ENCODE data around the gene BTBD9.

BTBD9 gene

GRCh38 chr6:38450717-38451116, 189.0 kb downstream of the BTBD9 start:
- Histone ChIP-seq H3K4me3 (ENCODE audit: insufficient read length, low read depth) (no peak overlapping the region), H3K9me3 (ENCODE audit: insufficient read depth, low read length) (no peaks in the 10 kb centered on the region), H3K27me3 (ENCODE audit: insufficient read depth, insufficient read length) (no peaks in the 10 kb centered on the region), H3K9ac (ENCODE audit: insufficient read length, low read depth) (no peak overlapping the region), H3K36me3 (ENCODE audit: insufficient read depth, insufficient read length, low read length) (no peaks in the 10 kb centered on the region), H3K4me1 (ENCODE audit: insufficient read depth, insufficient read length) (no peaks in the 10 kb centered on the region)
- no peak for TF ChIP-seq SUZ12 (IDR thresholded peaks at IDR 0.05; ENCODE audit: extremely low read depth, insufficient read depth, insufficient read length)
- TF ChIP-seq ZNF274 (IDR thresholded peaks at IDR 0.05; ENCODE audit: low read depth, low read length), result no peak
- TF ChIP-seq YY1 (IDR thresholded peaks at IDR 0.05; ENCODE audit: insufficient read depth, insufficient read length), result no peak
- DNase-seq (ENCODE audit: low read depth, low spot score), result no peak

- Histone ChIP-seq H3K27me3 (ENCODE audit: insufficient read depth, insufficient read length) (no peaks in the 10 kb centered on the region), H3K36me3 (ENCODE audit: insufficient read depth, insufficient read length, low read length) (no peaks in the 10 kb centered on the region), H3K4me3 (ENCODE audit: insufficient read length, low read depth) (no peak overlapping the region), H3K9ac (ENCODE audit: insufficient read length, low read depth) (no peak overlapping the region), H3K9me3 (ENCODE audit: insufficient read depth, low read length) (no peaks in the 10 kb centered on the region), H3K4me1 (ENCODE audit: insufficient read depth, insufficient read length) (no peaks in the 10 kb centered on the region)
- no peak for DNase-seq (ENCODE audit: low read depth, low spot score)
- TF ChIP-seq YY1 (IDR thresholded peaks at IDR 0.05; ENCODE audit: insufficient read depth, insufficient read length) (no peak), SUZ12 (IDR thresholded peaks at IDR 0.05; ENCODE audit: extremely low read depth, insufficient read depth, insufficient read length) (no peak), ZNF274 (IDR thresholded peaks at IDR 0.05; ENCODE audit: low read depth, low read length) (no peak)
These were observed 193.8 kb downstream of the BTBD9 start for GRCh38 chr6:38445925-38446324.

GRCh38 chr6:38445336-38445735, 194.4 kb downstream of the BTBD9 start:
- H3K4me1 ChIP-seq (ENCODE audit: insufficient read depth, insufficient read length), result no peaks in the 10 kb centered on the region
- no peak for DNase-seq (ENCODE audit: low read depth, low spot score)
- no peaks in the 10 kb centered on the region for H3K9me3 ChIP-seq (ENCODE audit: insufficient read depth, low read length)
- TF ChIP-seq YY1 (IDR thresholded peaks at IDR 0.05; ENCODE audit: insufficient read depth, insufficient read length), result no peak
- no peak for TF ChIP-seq SUZ12 (IDR thresholded peaks at IDR 0.05; ENCODE audit: extremely low read depth, insufficient read depth, insufficient read length)
- no peak for TF ChIP-seq ZNF274 (IDR thresholded peaks at IDR 0.05; ENCODE audit: low read depth, low read length)
- no peaks in the 10 kb centered on the region for H3K27me3 ChIP-seq (ENCODE audit: insufficient read depth, insufficient read length)
- H3K36me3 ChIP-seq (ENCODE audit: insufficient read depth, insufficient read length, low read length), result no peaks in the 10 kb centered on the region
- no peak overlapping the region for H3K9ac ChIP-seq (ENCODE audit: insufficient read length, low read depth)
- H3K4me3 ChIP-seq (ENCODE audit: insufficient read length, low read depth), result no peak overlapping the region

- H3K36me3 ChIP-seq (ENCODE audit: insufficient read depth, insufficient read length, low read length), result no peaks in the 10 kb centered on the region
- no peaks in the 10 kb centered on the region for H3K27me3 ChIP-seq (ENCODE audit: insufficient read depth, insufficient read length)
- no peak for DNase-seq (ENCODE audit: low read depth, low spot score)
- H3K4me3 ChIP-seq (ENCODE audit: insufficient read length, low read depth), result no peak overlapping the region
- TF ChIP-seq YY1 (IDR thresholded peaks at IDR 0.05; ENCODE audit: insufficient read depth, insufficient read length), result no peak
- TF ChIP-seq ZNF274 (IDR thresholded peaks at IDR 0.05; ENCODE audit: low read depth, low read length), result no peak
- no peak for TF ChIP-seq SUZ12 (IDR thresholded peaks at IDR 0.05; ENCODE audit: extremely low read depth, insufficient read depth, insufficient read length)
- no peak overlapping the region for H3K9ac ChIP-seq (ENCODE audit: insufficient read length, low read depth)
- H3K9me3 ChIP-seq (ENCODE audit: insufficient read depth, low read length), result no peaks in the 10 kb centered on the region
- H3K4me1 ChIP-seq (ENCODE audit: insufficient read depth, insufficient read length), result no peaks in the 10 kb centered on the region
These were observed 196.2 kb downstream of the BTBD9 start for GRCh38 chr6:38443352-38444144.

GRCh38 chr6:38438097-38438496, 201.6 kb downstream of the BTBD9 start:
- H3K27me3 ChIP-seq (ENCODE audit: insufficient read depth, insufficient read length), result no peaks in the 10 kb centered on the region
- no peak for DNase-seq (ENCODE audit: low read depth, low spot score)
- no peaks in the 10 kb centered on the region for H3K9me3 ChIP-seq (ENCODE audit: insufficient read depth, low read length)
- H3K4me3 ChIP-seq (ENCODE audit: insufficient read length, low read depth), result no peak overlapping the region
- no peak overlapping the region for H3K9ac ChIP-seq (ENCODE audit: insufficient read length, low read depth)
- H3K36me3 ChIP-seq (ENCODE audit: insufficient read depth, insufficient read length, low read length), result no peaks in the 10 kb centered on the region
- TF ChIP-seq SUZ12 (IDR thresholded peaks at IDR 0.05; ENCODE audit: extremely low read depth, insufficient read depth, insufficient read length) (no peak), YY1 (IDR thresholded peaks at IDR 0.05; ENCODE audit: insufficient read depth, insufficient read length) (no peak), ZNF274 (IDR thresholded peaks at IDR 0.05; ENCODE audit: low read depth, low read length) (no peak)
- no peaks in the 10 kb centered on the region for H3K4me1 ChIP-seq (ENCODE audit: insufficient read depth, insufficient read length)

GRCh38 chr6:38436726-38437465, 202.8 kb downstream of the BTBD9 start:
- peaks cover 6% of the 10 kb centered on the region for H3K9me3 ChIP-seq (ENCODE audit: insufficient read depth, low read length)
- no peak overlapping the region for H3K4me3 ChIP-seq (ENCODE audit: insufficient read length, low read depth)
- H3K27me3 ChIP-seq (ENCODE audit: insufficient read depth, insufficient read length), result no peaks in the 10 kb centered on the region
- no peaks in the 10 kb centered on the region for H3K36me3 ChIP-seq (ENCODE audit: insufficient read depth, insufficient read length, low read length)
- no peaks in the 10 kb centered on the region for H3K4me1 ChIP-seq (ENCODE audit: insufficient read depth, insufficient read length)
- DNase-seq (ENCODE audit: low read depth, low spot score), result no peak
- no peak for TF ChIP-seq YY1 (IDR thresholded peaks at IDR 0.05; ENCODE audit: insufficient read depth, insufficient read length)
- TF ChIP-seq ZNF274 (IDR thresholded peaks at IDR 0.05; ENCODE audit: low read depth, low read length), result no peak
- no peak for TF ChIP-seq SUZ12 (IDR thresholded peaks at IDR 0.05; ENCODE audit: extremely low read depth, insufficient read depth, insufficient read length)
- no peak overlapping the region for H3K9ac ChIP-seq (ENCODE audit: insufficient read length, low read depth)

- H3K27me3 ChIP-seq (ENCODE audit: insufficient read depth, insufficient read length), result no peaks in the 10 kb centered on the region
- H3K9ac ChIP-seq (ENCODE audit: insufficient read length, low read depth), result no peak overlapping the region
These were observed 204.4 kb downstream of the BTBD9 start for GRCh38 chr6:38435330-38435729.

More at GRCh38 chr6:38435330-38435729, 204.4 kb downstream of the BTBD9 start:
- no peaks in the 10 kb centered on the region for H3K36me3 ChIP-seq (ENCODE audit: insufficient read depth, insufficient read length, low read length)
- DNase-seq (ENCODE audit: low read depth, low spot score), result no peak
- TF ChIP-seq YY1 (IDR thresholded peaks at IDR 0.05; ENCODE audit: insufficient read depth, insufficient read length) (no peak), ZNF274 (IDR thresholded peaks at IDR 0.05; ENCODE audit: low read depth, low read length) (no peak), SUZ12 (IDR thresholded peaks at IDR 0.05; ENCODE audit: extremely low read depth, insufficient read depth, insufficient read length) (no peak)
- peaks cover 20% of the 10 kb centered on the region for H3K9me3 ChIP-seq (ENCODE audit: insufficient read depth, low read length)
- H3K4me1 ChIP-seq (ENCODE audit: insufficient read depth, insufficient read length), result no peaks in the 10 kb centered on the region
- H3K4me3 ChIP-seq (ENCODE audit: insufficient read length, low read depth), result no peak overlapping the region

Measured in NT2/D1 (cell line).